GM18507 (cell line): ENCODE measurements around the gene ZYG11B.
A peak's percentile ranks its signal among the peaks of the same experiment; 100 is the strongest.
"Not testable (repeated sequence)": the region's sequence is repeated elsewhere in the genome, so short reads cannot be mapped to it uniquely, and the experiment has no call there.

ENCODE experiments used
- DNase-seq: peaks from one replicate; pipeline ENCODE4 v3.0.0; 2011; ENCODE audit warnings: low read depth; ENCODE audit not compliant: insufficient read length; ENCODE audit errors: extremely low spot score
- FAIRE-seq: peaks from 2 replicates; lab custom pipeline; 2011; peaks lifted over from hg19 to GRCh38; lab: Jason Lieb, UNC

The ZYG11B gene

GRCh38 chr1:52834798-52835197 lies 108.5 kb downstream of the ZYG11B start:
- DNase-seq (no peak), FAIRE-seq (no peak)

GRCh38 chr1:52836035-52836434 lies 109.8 kb downstream of the ZYG11B start:
- DNase-seq, result no peak
- no peak for FAIRE-seq

- FAIRE-seq, DNase-seq: not testable (repeated sequence)
These were observed 112.9 kb downstream of the ZYG11B start for GRCh38 chr1:52839175-52839574.

GRCh38 chr1:52842643-52843310 lies 116.5 kb downstream of the ZYG11B start, which contains the start of gene ZYG11A:
TSS of gene ZYG11A (plus strand) at chr1:52842760. CDS start at chr1:52842884, 124 bp downstream.
- DNase-seq, result peak; percentile 71
- FAIRE-seq, result peak; percentile 86

GRCh38 chr1:52845119-52845518 lies 118.9 kb downstream of the ZYG11B start:
- not testable (repeated sequence) for DNase-seq, FAIRE-seq

GRCh38 chr1:52848423-52848822 lies 122.2 kb downstream of the ZYG11B start:
- FAIRE-seq, result no peak
- no peak for DNase-seq

GRCh38 chr1:52850951-52851350 lies 124.7 kb downstream of the ZYG11B start:
- DNase-seq (no peak), FAIRE-seq (no peak)

GRCh38 chr1:52852854-52853253 lies 126.6 kb downstream of the ZYG11B start:
- FAIRE-seq (no peak), DNase-seq (no peak)

- no peak for DNase-seq
- FAIRE-seq, result no peak
These were observed 129.3 kb downstream of the ZYG11B start for GRCh38 chr1:52855584-52855983.

GRCh38 chr1:52856026-52856425 lies 129.8 kb downstream of the ZYG11B start:
- no peak for DNase-seq
- no peak for FAIRE-seq

GRCh38 chr1:52857443-52857842 lies 131.2 kb downstream of the ZYG11B start:
- no peak for FAIRE-seq

GRCh38 chr1:52862666-52863458 lies 136.6 kb downstream of the ZYG11B start:
- DNase-seq (no peak), FAIRE-seq (no peak)

More at GRCh38 chr1:52857443-52857842, 131.2 kb downstream of the ZYG11B start:
- DNase-seq, result no peak

- DNase-seq, result peak; percentile 8
- peak; percentile 88 for FAIRE-seq
These were observed 141.0 kb downstream of the ZYG11B start for GRCh38 chr1:52867087-52867863.

- FAIRE-seq, DNase-seq: not testable (repeated sequence)
These were observed 143.5 kb downstream of the ZYG11B start for GRCh38 chr1:52869727-52870126.

- FAIRE-seq, result no peak
- no peak for DNase-seq
These were observed 150.6 kb downstream of the ZYG11B start for GRCh38 chr1:52876843-52877242.
